CD4-positive, alpha-beta T cell (primary cell): Measurements from ENCODE around the gene TFR2. TPM values are rescaled to one million over a fixed set of nuclear protein-coding genes. Genes with fewer than 3 reads are reported as not detected.

ENCODE experiments used
- ATAC-seq: fragments of 200-7000 bp; cut with Tn5 transposase; one replicate; pipeline ENCODE4 v1.10.0; 2022; ENCODE audit warnings: mild to moderate bottlenecking; ENCODE audit not compliant: poor library complexity
- CTCF ChIA-PET: fragments of 350-600 bp; sonication (Branson Sonifier 250); formaldehyde crosslinking; loops from one replicate; lab custom pipeline; 2021; ENCODE audit warnings: antibody characterized with exemption, inconsistent platforms; lab: Charles Lee
- POLR2A ChIA-PET: fragments of 350-600 bp; sonication (Branson Sonifier 250); formaldehyde crosslinking; loops from one replicate; lab custom pipeline; 2021; ENCODE audit warnings: antibody characterized with exemption, inconsistent platforms; lab: Charles Lee
- DNase-seq, 14 experiments: peaks; one replicate each; pipeline ENCODE4 v3.0.0-alpha.2; 2013 to 2020; ENCODE audit warnings: mixed read lengths in 2 of 14
- H3K27ac ChIP-seq, 2 donors: one replicate each; pipeline versions ENCODE4 v1.5.1 to v1.7.0; 2013; ENCODE audit warnings: low read length in 2 of 2, low read depth in 1 of 2, mild to moderate bottlenecking in 1 of 2
- H3K27me3 ChIP-seq, 2 experiments: 1 replicate in 1 of 2; 2 replicates in 1 of 2; pipeline versions ENCODE4 v1.6.1 to v1.7.0; 2013; ENCODE audit warnings: low read length in 2 of 2, control low read depth in 1 of 2, mild to moderate bottlenecking in 1 of 2, moderate library complexity in 1 of 2; ENCODE audit not compliant: insufficient read depth in 2 of 2, control insufficient read depth in 1 of 2
- H3K36me3 ChIP-seq: one replicate; pipeline ENCODE4 v1.6.1; 2013; ENCODE audit warnings: low read length, control low read depth; ENCODE audit not compliant: insufficient read depth
- H3K4me1 ChIP-seq: one replicate; pipeline ENCODE4 v1.6.1; 2013; ENCODE audit warnings: low read length, control low read depth; ENCODE audit not compliant: insufficient read depth
- H3K4me3 ChIP-seq: one replicate; pipeline ENCODE4 v1.5.1; 2013; ENCODE audit warnings: mild to moderate bottlenecking, low read length, moderate library complexity
- H3K9me3 ChIP-seq, 2 experiments: 1 replicate in 1 of 2; 2 replicates in 1 of 2; pipeline versions ENCODE4 v1.6.1 to v1.7.0; 2013; ENCODE audit warnings: low read length in 2 of 2, mild to moderate bottlenecking in 2 of 2, control low read depth in 1 of 2, moderate library complexity in 1 of 2; ENCODE audit not compliant: control insufficient read depth in 1 of 2, insufficient read depth in 1 of 2
- H3K27ac Mint-ChIP-seq: one replicate; pipeline ENCODE4 v1.8.0; 2020; ENCODE audit warnings: mixed read lengths
- H3K27me3 Mint-ChIP-seq: one replicate; pipeline ENCODE4 v1.8.0; 2021; ENCODE audit warnings: mixed read lengths
- H3K36me3 Mint-ChIP-seq: one replicate; pipeline ENCODE4 v1.8.0; 2021; ENCODE audit warnings: low read depth, mixed read lengths
- H3K4me1 Mint-ChIP-seq: one replicate; pipeline ENCODE4 v1.8.0; 2021; ENCODE audit warnings: low read depth, mixed read lengths
- H3K4me3 Mint-ChIP-seq: one replicate; pipeline ENCODE4 v1.8.0; 2020; ENCODE audit warnings: mild to moderate bottlenecking, mixed read lengths
- H3K9me3 Mint-ChIP-seq: one replicate; pipeline ENCODE4 v1.8.0; 2020; ENCODE audit warnings: mixed read lengths
- CTCF ChIP-seq: fragments of 200-600 bp; IDR thresholded peaks from one replicate; pipeline ENCODE4 v1.8.0; 2022; ENCODE audit warnings: antibody characterized with exemption, mild to moderate bottlenecking
- intact Hi-C, 2 experiments: fragments of 100-400 bp; cut with DNase I in 1 of 2; cut with micrococcal nuclease in 1 of 2; formaldehyde crosslinking; loops; one replicate each; pipeline versions ENCODE4 v1.15.1 to v1.9.0; 2023 to 2025; cut with DNase I, micrococcal nuclease
- total RNA-seq, 174 experiments: library from RNA in 2 of 174; stranded (reverse) in 2 of 174; gene quantifications; one replicate each; pipeline ENCODE4 v1.2.3 and lab custom pipeline; 2021 to 2026

TFR2 gene
- total RNA-seq, 2 experiments from 2014 or later = 1.7 to 2.3 TPM

- H3K4me3 ChIP-seq = no peak overlapping the region
- Mint-ChIP-seq H3K4me3 (no peak overlapping the region), H3K36me3 (peaks cover 53% of the 10 kb centered on the region), H3K27me3 (no peaks in the 10 kb centered on the region), H3K9me3 (no peaks in the 10 kb centered on the region), H3K27ac (no peak overlapping the region), H3K4me1 (peaks cover 14% of the 10 kb centered on the region)
- peaks cover 35% of the 10 kb centered on the region for H3K4me1 ChIP-seq
- CTCF ChIA-PET = interaction anchor here (1.0 kb wide), 1 partner anchor 19 kb away, joined by 3 read pairs; no protein-coding TSS in a partner anchor
- no peak overlapping the region for H3K27ac ChIP-seq
- TF ChIP-seq CTCF = no peak
- intact Hi-C loops = no loop called here
- no peak for ATAC-seq
- DNase-seq = peak in 1 of 14 experiments; percentile 3
- peaks cover 87% of the 10 kb centered on the region for H3K36me3 ChIP-seq
- peaks cover 0 to 4% of the 10 kb centered on the region in 2 experiments for H3K9me3 ChIP-seq
- POLR2A ChIA-PET = no interaction called here
- no peaks in the 10 kb centered on the region for H3K27me3 ChIP-seq
These were observed 45.0 kb upstream of the TFR2 start for GRCh38 chr7:100686201-100686821.

GRCh38 chr7:100685631-100686145 is 44.3 kb upstream of the TFR2 start:
- no peak overlapping the region for H3K27ac Mint-ChIP-seq
- ChIA-PET CTCF (interaction anchor here (0.9 kb wide), 1 partner anchor 20 kb away, joined by 3 read pairs; no protein-coding TSS in a partner anchor), POLR2A (no interaction called here)
- Histone ChIP-seq H3K36me3 (peaks cover 82% of the 10 kb centered on the region), H3K4me3 (no peak overlapping the region), H3K4me1 (peaks cover 34% of the 10 kb centered on the region), H3K27ac (no peak overlapping the region), H3K27me3 (no peaks in the 10 kb centered on the region), H3K9me3 (peaks cover 0 to 4% of the 10 kb centered on the region in 2 experiments)
- no peak for DNase-seq
- intact Hi-C loops = no loop called here
- no peak overlapping the region for H3K4me3 Mint-ChIP-seq
- ATAC-seq = no peak
- no peak for TF ChIP-seq CTCF
- H3K4me1 Mint-ChIP-seq = peaks cover 18% of the 10 kb centered on the region
- H3K36me3 Mint-ChIP-seq = peaks cover 57% of the 10 kb centered on the region
- H3K27me3 Mint-ChIP-seq = no peaks in the 10 kb centered on the region
- no peaks in the 10 kb centered on the region for H3K9me3 Mint-ChIP-seq

GRCh38 chr7:100685049-100685605 is 43.8 kb upstream of the TFR2 start:
- ChIA-PET CTCF (interaction anchor here (0.9 kb wide), 1 partner anchor 20 kb away, joined by 3 read pairs; no protein-coding TSS in a partner anchor), POLR2A (interaction anchor here (0.7 kb wide), 1 partner anchor 8 kb away, joined by 4 read pairs; no protein-coding TSS in a partner anchor)
- H3K36me3 ChIP-seq = peaks cover 82% of the 10 kb centered on the region

More at GRCh38 chr7:100685049-100685605, 43.8 kb upstream of the TFR2 start:
- Histone ChIP-seq H3K27me3 (no peaks in the 10 kb centered on the region), H3K4me3 (no peak overlapping the region), H3K9me3 (peaks cover 0 to 4% of the 10 kb centered on the region in 2 experiments), H3K4me1 (peaks cover 37% of the 10 kb centered on the region), H3K27ac (no peak overlapping the region)
- intact Hi-C loops = no loop called here
- Mint-ChIP-seq H3K4me1 (peaks cover 24% of the 10 kb centered on the region), H3K9me3 (no peaks in the 10 kb centered on the region), H3K36me3 (peaks cover 62% of the 10 kb centered on the region), H3K27ac (no peak overlapping the region), H3K4me3 (no peak overlapping the region), H3K27me3 (no peaks in the 10 kb centered on the region)
- DNase-seq (no peak), ATAC-seq (no peak)
- no peak for TF ChIP-seq CTCF
